ENCODE results near the gene KY.

DNA sequence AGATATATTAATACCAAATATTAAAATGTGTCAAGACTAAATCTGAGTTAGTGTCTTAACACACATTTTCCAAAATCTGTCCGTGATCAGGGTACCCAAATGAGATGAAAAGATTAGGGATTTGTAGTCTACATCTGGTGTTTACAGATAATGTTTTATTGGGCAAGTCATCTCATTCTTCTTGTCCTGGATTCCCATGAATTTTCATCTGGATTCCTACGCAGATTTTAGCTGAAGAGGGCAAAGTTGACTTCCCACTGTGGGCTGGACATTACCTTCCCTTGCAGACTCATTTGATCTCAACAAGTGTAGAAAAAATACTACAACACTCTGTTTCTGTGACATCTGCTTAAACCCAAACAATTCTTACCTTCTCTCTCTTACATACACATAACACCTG is 85.8 kb downstream of the KY start:
- TF ChIP-seq, protein P1, sequence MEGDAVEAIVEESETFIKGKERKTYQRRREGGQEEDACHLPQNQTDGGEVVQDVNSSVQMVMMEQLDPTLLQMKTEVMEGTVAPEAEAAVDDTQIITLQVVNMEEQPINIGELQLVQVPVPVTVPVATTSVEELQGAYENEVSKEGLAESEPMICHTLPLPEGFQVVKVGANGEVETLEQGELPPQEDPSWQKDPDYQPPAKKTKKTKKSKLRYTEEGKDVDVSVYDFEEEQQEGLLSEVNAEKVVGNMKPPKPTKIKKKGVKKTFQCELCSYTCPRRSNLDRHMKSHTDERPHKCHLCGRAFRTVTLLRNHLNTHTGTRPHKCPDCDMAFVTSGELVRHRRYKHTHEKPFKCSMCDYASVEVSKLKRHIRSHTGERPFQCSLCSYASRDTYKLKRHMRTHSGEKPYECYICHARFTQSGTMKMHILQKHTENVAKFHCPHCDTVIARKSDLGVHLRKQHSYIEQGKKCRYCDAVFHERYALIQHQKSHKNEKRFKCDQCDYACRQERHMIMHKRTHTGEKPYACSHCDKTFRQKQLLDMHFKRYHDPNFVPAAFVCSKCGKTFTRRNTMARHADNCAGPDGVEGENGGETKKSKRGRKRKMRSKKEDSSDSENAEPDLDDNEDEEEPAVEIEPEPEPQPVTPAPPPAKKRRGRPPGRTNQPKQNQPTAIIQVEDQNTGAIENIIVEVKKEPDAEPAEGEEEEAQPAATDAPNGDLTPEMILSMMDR (conservative IDR thresholded peaks at IDR 0.05; ENCODE audit: low read depth in 2 of 2), result no peak
- TF ChIP-seq ZNF331 (CRISPR knock-in tag; IDR thresholded peaks at IDR 0.05; ENCODE audit: low read depth) (no peak), EZH2 (IDR thresholded peaks at IDR 0.05; ENCODE audit: low read depth, unreplicated experiment) (no peak), POLR2AphosphoS5 (IDR thresholded peaks at IDR 0.05; ENCODE audit: low read depth) (no peak), EZH2phosphoT487 (IDR thresholded peaks at IDR 0.05; ENCODE audit: unreplicated experiment) (no peak), CREB1 (CRISPR knock-in tag; IDR thresholded peaks at IDR 0.05; ENCODE audit: low read depth) (no peak)
- TF ChIP-seq, protein P2, sequence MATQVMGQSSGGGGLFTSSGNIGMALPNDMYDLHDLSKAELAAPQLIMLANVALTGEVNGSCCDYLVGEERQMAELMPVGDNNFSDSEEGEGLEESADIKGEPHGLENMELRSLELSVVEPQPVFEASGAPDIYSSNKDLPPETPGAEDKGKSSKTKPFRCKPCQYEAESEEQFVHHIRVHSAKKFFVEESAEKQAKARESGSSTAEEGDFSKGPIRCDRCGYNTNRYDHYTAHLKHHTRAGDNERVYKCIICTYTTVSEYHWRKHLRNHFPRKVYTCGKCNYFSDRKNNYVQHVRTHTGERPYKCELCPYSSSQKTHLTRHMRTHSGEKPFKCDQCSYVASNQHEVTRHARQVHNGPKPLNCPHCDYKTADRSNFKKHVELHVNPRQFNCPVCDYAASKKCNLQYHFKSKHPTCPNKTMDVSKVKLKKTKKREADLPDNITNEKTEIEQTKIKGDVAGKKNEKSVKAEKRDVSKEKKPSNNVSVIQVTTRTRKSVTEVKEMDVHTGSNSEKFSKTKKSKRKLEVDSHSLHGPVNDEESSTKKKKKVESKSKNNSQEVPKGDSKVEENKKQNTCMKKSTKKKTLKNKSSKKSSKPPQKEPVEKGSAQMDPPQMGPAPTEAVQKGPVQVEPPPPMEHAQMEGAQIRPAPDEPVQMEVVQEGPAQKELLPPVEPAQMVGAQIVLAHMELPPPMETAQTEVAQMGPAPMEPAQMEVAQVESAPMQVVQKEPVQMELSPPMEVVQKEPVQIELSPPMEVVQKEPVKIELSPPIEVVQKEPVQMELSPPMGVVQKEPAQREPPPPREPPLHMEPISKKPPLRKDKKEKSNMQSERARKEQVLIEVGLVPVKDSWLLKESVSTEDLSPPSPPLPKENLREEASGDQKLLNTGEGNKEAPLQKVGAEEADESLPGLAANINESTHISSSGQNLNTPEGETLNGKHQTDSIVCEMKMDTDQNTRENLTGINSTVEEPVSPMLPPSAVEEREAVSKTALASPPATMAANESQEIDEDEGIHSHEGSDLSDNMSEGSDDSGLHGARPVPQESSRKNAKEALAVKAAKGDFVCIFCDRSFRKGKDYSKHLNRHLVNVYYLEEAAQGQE (IDR thresholded peaks at IDR 0.05; ENCODE audit: unreplicated experiment), result no peak

Measured in GM23338 (cell line).